Nephron progenitor cell (in vitro differentiated cells): Measurements from ENCODE around the gene PRDM16.

Experiments
- DNase-seq: peaks from one replicate; pipeline ENCODE4 v3.0.0; 2021
- H3K27ac Mint-ChIP-seq: 2 replicates; pipeline ENCODE4 v1.8.0; 2021; ENCODE audit warnings: mild to moderate bottlenecking, moderate library complexity, mixed read lengths
- H3K27me3 Mint-ChIP-seq: 2 replicates; pipeline ENCODE4 v1.8.0; 2021; ENCODE audit warnings: mild to moderate bottlenecking, low read depth, mixed read lengths; ENCODE audit not compliant: poor library complexity
- H3K36me3 Mint-ChIP-seq: 2 replicates; pipeline ENCODE4 v1.8.0; 2021; ENCODE audit warnings: low read depth, mixed read lengths
- H3K4me1 Mint-ChIP-seq: 2 replicates; pipeline ENCODE4 v1.8.0; 2021; ENCODE audit warnings: mixed read lengths
- H3K4me3 Mint-ChIP-seq: 2 replicates; pipeline ENCODE4 v1.8.0; 2021; ENCODE audit warnings: mild to moderate bottlenecking, moderate library complexity, mixed read lengths
- H3K9me3 Mint-ChIP-seq: 2 replicates; pipeline ENCODE4 v1.8.0; 2021; ENCODE audit warnings: mild to moderate bottlenecking, moderate library complexity, mixed read lengths
- TF ChIP-seq, protein P1 (sequence below): fragments of 200-600 bp; sonication (generic); IDR thresholded peaks from 2 replicates; pipeline ENCODE4 v1.5.0; 2021; ENCODE audit warnings: antibody characterized with exemption

The PRDM16 gene

DNA sequence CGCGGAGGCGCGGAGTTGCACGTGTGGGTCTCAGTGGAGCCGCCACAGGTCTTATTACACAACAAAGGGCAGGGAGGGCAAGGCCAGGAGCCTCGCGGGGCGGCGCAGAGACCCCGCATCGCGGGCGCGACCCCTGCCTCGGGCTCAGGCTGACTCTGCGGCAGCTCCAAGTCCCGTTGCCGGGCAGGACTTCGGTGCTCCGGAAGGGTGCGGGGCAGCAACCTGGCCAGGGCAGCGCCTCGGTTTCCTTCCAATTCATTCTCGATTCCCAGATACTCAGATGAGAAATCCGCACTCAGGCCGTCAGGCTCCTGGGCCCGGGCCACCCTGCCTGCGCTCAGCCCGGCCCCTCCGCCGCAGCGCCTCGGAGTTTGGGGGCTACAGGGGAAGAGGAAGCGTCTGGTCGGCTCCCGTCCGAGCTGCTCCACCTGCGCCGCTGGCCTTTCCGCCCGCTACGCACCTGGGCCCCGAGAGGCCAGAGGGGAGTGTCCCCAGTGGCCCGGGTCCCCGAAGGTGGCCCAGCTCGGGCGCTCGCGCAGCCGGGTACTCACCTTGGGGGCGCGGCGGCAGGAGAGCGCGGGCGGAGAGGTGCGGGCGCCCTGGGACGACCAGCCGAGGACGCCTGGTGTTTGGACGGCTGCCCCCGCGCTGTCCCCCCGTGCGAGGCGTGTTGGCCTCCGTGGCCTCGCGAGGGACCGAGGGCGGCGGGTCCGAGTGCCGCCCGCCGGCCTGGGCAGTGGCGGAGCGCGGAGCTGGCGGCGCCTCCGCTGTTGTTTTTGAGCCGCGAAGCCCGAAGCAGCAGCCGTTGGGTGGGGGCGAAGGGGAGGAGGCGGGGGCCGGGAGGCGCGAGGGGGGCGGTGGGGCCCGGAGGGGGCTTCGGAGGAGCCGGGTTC is 1.1 kb upstream of the PRDM16 start:
- H3K36me3 Mint-ChIP-seq, result no peaks in the 10 kb centered on the region
- DNase-seq, result peak; percentile 37
- peak overlapping the region; percentile 60 for H3K4me3 Mint-ChIP-seq
- H3K27me3 Mint-ChIP-seq, result peaks cover 88% of the 10 kb centered on the region
- TF ChIP-seq, protein P1, sequence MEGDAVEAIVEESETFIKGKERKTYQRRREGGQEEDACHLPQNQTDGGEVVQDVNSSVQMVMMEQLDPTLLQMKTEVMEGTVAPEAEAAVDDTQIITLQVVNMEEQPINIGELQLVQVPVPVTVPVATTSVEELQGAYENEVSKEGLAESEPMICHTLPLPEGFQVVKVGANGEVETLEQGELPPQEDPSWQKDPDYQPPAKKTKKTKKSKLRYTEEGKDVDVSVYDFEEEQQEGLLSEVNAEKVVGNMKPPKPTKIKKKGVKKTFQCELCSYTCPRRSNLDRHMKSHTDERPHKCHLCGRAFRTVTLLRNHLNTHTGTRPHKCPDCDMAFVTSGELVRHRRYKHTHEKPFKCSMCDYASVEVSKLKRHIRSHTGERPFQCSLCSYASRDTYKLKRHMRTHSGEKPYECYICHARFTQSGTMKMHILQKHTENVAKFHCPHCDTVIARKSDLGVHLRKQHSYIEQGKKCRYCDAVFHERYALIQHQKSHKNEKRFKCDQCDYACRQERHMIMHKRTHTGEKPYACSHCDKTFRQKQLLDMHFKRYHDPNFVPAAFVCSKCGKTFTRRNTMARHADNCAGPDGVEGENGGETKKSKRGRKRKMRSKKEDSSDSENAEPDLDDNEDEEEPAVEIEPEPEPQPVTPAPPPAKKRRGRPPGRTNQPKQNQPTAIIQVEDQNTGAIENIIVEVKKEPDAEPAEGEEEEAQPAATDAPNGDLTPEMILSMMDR, result no peak
- no peaks in the 10 kb centered on the region for H3K9me3 Mint-ChIP-seq
- no peak overlapping the region for H3K27ac Mint-ChIP-seq
- peaks cover 5% of the 10 kb centered on the region for H3K4me1 Mint-ChIP-seq

DNA sequence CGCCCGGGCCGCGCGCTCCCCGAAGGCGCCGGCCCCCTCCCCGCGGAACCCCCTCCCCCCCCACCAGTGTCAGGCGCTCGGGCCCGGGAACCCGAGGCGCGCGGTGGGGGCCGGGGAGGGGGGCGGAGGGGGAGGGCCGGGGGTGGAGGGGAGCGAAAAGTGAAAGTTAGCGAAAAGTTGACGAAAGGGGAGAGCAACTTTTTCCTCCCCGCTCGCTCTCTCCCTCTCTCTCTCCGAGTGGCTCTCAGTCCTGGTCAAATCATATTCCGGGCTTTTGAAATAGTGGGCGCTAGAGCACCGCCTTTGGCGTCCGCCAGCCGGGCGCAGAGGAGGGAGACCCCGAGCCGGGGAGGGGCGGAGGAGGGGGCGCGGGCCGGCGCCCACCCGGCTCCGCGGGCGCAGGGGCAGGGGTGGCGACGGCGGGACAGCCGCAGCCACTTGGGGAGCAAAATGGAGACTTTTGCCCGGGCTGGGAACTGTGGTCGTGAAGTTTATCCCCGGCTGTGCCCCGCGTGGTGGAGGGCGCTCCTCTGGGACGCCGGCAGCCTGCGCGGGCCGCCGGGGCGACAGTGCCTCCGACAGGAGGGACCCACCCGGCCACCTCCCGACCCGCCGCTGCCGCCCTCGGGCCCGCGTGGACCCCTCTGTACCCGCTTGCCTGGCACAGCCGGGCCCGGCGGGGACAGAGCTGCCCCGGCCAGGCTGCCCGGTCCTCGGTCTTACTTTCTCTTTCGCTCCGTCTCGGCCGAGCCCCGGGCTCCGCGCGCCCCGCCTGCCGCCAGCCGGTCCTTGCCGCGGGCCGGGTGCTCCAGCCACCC is 697 bp downstream of the PRDM16 start:
- DNase-seq, result peak; percentile 62
- Mint-ChIP-seq H3K27ac (no peak overlapping the region), H3K27me3 (peaks cover 85% of the 10 kb centered on the region), H3K9me3 (no peaks in the 10 kb centered on the region), H3K36me3 (no peaks in the 10 kb centered on the region), H3K4me3 (peak overlapping the region; percentile 80), H3K4me1 (peaks cover 11% of the 10 kb centered on the region)
- TF ChIP-seq, protein P1, result peak; percentile 32

DNA sequence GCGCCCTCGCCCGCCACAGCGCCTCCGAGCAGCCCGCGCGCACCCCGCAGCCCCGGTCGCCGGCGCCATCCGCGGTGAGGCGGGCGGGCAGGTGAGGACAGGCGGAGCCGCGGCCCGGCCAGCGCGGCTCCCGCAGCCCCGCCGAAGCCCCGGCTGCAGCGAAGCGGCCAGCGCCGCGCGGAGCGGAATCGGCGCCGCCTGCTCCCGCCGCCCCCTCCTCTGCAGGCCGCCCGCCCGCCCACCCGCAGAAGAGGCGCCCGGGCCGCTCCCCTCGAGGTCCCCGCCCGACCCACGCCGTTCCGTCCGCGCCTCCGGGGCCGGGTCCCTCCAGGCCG is 1.3 kb downstream of the PRDM16 start:
- TF ChIP-seq, protein P1, result no peak
- DNase-seq, result no peak
- H3K27me3 Mint-ChIP-seq, result peaks cover 85% of the 10 kb centered on the region
- H3K9me3 Mint-ChIP-seq, result no peaks in the 10 kb centered on the region
- no peak overlapping the region for H3K4me3 Mint-ChIP-seq
- no peaks in the 10 kb centered on the region for H3K36me3 Mint-ChIP-seq
- H3K4me1 Mint-ChIP-seq, result peaks cover 11% of the 10 kb centered on the region
- H3K27ac Mint-ChIP-seq, result no peak overlapping the region

DNA sequence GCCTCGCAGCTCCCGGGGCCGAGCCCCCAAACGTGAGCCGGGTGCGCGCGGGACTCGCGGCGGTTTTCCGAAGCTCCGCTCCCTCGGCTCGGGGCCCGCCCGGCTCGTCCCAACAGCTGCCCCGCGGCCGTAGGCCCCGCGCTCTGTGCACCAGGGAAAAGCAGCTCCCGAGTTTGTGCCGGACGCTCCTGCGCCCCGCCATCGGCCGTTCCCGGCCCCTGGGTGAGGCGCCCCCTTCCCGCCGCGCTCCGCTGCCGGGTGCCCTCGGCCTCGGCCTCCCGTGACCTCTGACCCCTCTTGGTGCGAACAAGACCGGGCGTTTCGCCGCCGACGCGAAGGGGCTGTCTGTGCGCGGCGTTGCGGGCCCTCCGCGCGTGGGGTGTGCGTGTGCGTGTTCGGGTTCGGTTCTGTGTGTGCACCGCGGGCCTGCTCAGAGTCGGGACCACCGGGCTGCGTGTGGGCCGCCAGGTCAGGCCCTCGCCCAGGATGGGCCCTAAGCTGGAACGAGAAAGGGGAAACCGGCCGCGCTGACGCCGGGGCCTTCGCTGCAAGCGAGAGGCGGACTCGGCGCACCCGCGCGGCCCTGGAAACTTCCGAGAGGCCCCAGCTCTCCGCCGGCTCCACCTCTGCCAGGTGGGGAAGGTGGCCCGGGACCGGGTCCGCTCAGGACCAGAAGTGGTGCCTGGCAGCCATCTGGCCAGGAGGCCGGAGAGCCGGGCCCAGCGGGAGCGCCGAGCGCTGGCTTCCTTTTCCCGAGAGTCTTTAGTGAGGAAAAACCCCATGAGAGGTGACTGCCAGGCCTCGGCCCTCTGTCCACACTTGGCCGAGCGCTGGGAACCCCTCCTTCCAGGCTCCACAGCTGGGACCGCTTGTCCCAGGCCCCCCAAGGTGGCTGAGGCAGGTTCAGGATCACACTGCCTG is 1.9 kb downstream of the PRDM16 start:
- no peak overlapping the region for H3K27ac Mint-ChIP-seq
- no peaks in the 10 kb centered on the region for H3K36me3 Mint-ChIP-seq
- no peaks in the 10 kb centered on the region for H3K9me3 Mint-ChIP-seq
- H3K4me3 Mint-ChIP-seq, result peak overlapping the region; percentile 60
- peaks cover 11% of the 10 kb centered on the region for H3K4me1 Mint-ChIP-seq
- DNase-seq, result peak; percentile 60
- H3K27me3 Mint-ChIP-seq, result peaks cover 85% of the 10 kb centered on the region
- TF ChIP-seq, protein P1, result no peak

DNA sequence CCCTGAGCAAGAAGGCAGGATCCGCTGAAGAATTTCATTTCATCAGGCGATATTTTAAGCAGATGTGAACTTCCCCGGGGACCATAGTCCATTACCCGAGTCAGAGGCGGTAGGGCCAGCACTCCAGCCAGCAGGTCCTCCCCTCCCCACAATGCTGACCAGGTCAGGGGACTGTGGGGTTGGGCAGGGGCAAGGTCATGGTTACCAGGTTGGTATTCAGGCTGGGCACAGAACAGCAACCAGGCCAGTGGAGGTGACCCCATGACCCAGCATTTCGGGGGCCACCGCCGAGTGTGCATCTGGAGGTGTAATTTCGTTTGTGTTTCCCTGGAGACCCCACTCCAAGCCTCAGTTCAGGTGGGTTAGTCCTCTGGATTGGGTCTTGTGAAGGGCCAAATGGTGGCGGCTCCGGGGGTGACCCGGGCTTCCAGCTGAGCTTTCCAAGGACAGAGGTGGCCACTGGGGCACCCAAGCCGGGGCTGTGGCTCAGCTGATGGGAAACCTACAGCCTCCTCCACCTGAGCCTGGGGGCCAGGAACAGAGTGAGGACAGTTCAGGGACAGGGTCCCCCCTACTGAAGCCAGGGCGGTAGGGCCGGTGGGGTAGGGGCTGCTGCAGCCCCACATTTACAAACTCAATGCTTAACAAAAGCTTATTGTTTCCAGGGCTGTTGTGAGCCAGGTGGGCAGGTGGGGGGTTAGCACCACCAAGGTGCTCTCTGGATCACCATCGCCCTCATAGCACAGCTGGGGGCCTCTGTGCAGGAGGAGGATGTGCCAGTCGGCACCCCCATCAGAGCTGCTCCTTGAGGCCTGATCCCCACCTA is 2.8 kb downstream of the PRDM16 start:
- Mint-ChIP-seq H3K27ac (no peak overlapping the region), H3K9me3 (no peaks in the 10 kb centered on the region), H3K36me3 (no peaks in the 10 kb centered on the region), H3K4me1 (peaks cover 16% of the 10 kb centered on the region), H3K27me3 (peaks cover 85% of the 10 kb centered on the region), H3K4me3 (no peak overlapping the region)
- DNase-seq, result no peak
- TF ChIP-seq, protein P1, result no peak
